K562 (cell line): ENCODE data around the gene PLEKHB1. TPM values are rescaled to one million over a fixed set of nuclear protein-coding genes. Genes with fewer than 3 reads are reported as not detected.

Experiments used
- CHD2 ChIP-seq: IDR thresholded peaks from 2 replicates; pipeline ENCODE4 v1.6.1; 2011; ENCODE audit warnings: low read depth, low read length
- CXXC5 ChIP-seq: fragments of 250-450 bp; sonication (Bioruptor Pico); IDR thresholded peaks from 2 replicates; pipeline ENCODE4 v1.8.0; 2022; ENCODE audit warnings: inconsistent platforms, mild to moderate bottlenecking, moderate library complexity
- GTF3C2 ChIP-seq: IDR thresholded peaks from 3 replicates; pipeline ENCODE4 v1.6.1; 2011; ENCODE audit warnings: borderline replicate concordance, mild to moderate bottlenecking, moderate library complexity; ENCODE audit not compliant: insufficient read length; ENCODE audit errors: extremely low read depth
- KLF1 ChIP-seq: fragments of 450-650 bp; IDR thresholded peaks from 2 replicates; pipeline ENCODE4 v1.6.1; 2016; ENCODE audit warnings: missing genetic modification characterization, missing compliant biosample characterization
- MGA ChIP-seq: fragments of 450-650 bp; IDR thresholded peaks from 2 replicates; pipeline ENCODE4 v1.6.1; 2016; ENCODE audit warnings: mild to moderate bottlenecking, moderate library complexity
- POLR2AphosphoS2 ChIP-seq: IDR thresholded peaks from 2 replicates; pipeline ENCODE4 v1.6.1; 2012; ENCODE audit warnings: low read length, improper control_type of control experiment
- RBM15 ChIP-seq: fragments of 200-400 bp; formaldehyde crosslinking; IDR thresholded peaks from 2 replicates; pipeline ENCODE4 v1.6.1; 2018; ENCODE audit warnings: mild to moderate bottlenecking, low read length, moderate library complexity; ENCODE audit not compliant: insufficient read depth
- STAT5A ChIP-seq: IDR thresholded peaks from 2 replicates; pipeline ENCODE4 v1.6.1; 2012; ENCODE audit warnings: low read length, inconsistent platforms, borderline replicate concordance
- polyA plus RNA-seq, 8 experiments: library from polyadenylated mRNA; depleted of rRNA in 4 of 8; stranded (reverse) in 5 of 8; unstranded in 3 of 8; fragments of >200 nt; fragmentation: Nextera tagmentation in 2 of 8; fragmentation: Illumina TruSeq in 1 of 8; extraction: Ambion mirVana in 2 of 8; extraction: Trizol in 1 of 8; gene quantifications; 2 replicates each; pipeline versions ENCODE4 v1.2.1 to v1.2.3, GENCODE V29; 2011 to 2014; ENCODE audit warnings: inconsistent platforms in 1 of 8, missing spikeins in 1 of 8
- total RNA-seq, 7 experiments: library from RNA; depleted of rRNA in 6 of 7; stranded (reverse); fragments of >200 nt in 6 of 7; fragmentation: Illumina TruSeq in 2 of 7; extraction: Trizol in 2 of 7; gene quantifications; 2 replicates each; pipeline versions ENCODE4 v1.2.1 to v1.2.3, GENCODE V29; 2011 to 2021; ENCODE audit warnings: low replicate concordance in 1 of 7
- TF ChIP-seq, protein P1 (sequence below): fragments of 250-450 bp; sonication (Bioruptor Pico); IDR thresholded peaks from 2 replicates; pipeline ENCODE4 v1.8.0; 2022; ENCODE audit warnings: inconsistent platforms

Gene PLEKHB1
- total and polyA plus RNA-seq, 9 of the 15 experiments (the other 6 are each of a cell fraction or from before 2014, with no cell fraction given), result 0.07 to 0.62 (median 0.17) TPM; not detected in 2

- TF ChIP-seq GTF3C2 (no peak), STAT5A (no peak), CHD2 (no peak), KLF1 (peak; percentile 81), CXXC5 (CRISPR knock-in tag) (peak; percentile 93), MGA (no peak), POLR2AphosphoS2 (no peak), RBM15 (no peak)
- TF ChIP-seq, protein P1, sequence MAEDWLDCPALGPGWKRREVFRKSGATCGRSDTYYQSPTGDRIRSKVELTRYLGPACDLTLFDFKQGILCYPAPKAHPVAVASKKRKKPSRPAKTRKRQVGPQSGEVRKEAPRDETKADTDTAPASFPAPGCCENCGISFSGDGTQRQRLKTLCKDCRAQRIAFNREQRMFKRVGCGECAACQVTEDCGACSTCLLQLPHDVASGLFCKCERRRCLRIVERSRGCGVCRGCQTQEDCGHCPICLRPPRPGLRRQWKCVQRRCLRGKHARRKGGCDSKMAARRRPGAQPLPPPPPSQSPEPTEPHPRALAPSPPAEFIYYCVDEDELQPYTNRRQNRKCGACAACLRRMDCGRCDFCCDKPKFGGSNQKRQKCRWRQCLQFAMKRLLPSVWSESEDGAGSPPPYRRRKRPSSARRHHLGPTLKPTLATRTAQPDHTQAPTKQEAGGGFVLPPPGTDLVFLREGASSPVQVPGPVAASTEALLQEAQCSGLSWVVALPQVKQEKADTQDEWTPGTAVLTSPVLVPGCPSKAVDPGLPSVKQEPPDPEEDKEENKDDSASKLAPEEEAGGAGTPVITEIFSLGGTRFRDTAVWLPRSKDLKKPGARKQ, result no peak
Measured at GRCh38 chr11:73597956-73598718, 48.2 kb upstream of the PLEKHB1 start, which contains the start of gene FAM168A (continued).
